NK-92 treated with Interleukin-12 subunit alpha and Interleukin-12 subunit beta, amount 100 ng/mL, for 24 hours (cell line): Measurements from ENCODE around the gene HBB.
"Not testable (repeated sequence)": the region's sequence is repeated elsewhere in the genome, so short reads cannot be mapped to it uniquely, and the experiment has no call there.

Source experiments
- DNase-seq: peaks from one replicate; lab custom pipeline; 2025; lab: John Stamatoyannopoulos, UW

The HBB gene

GRCh38 chr11:5226732-5227310 lies at the start of gene HBB:
TSS of gene HBB (minus strand) at chr11:5227071. CDS start at chr11:5227021, 50 bp downstream.
- no peak for DNase-seq

GRCh38 chr11:5275369-5276110 lies 48.7 kb upstream of the HBB start:
- no peak for DNase-seq

- DNase-seq, result no peak
Measured at GRCh38 chr11:5274395-5274794, 47.5 kb upstream of the HBB start.

GRCh38 chr11:5272395-5273017 lies 45.6 kb upstream of the HBB start:
- no peak for DNase-seq

GRCh38 chr11:5269715-5270147 lies 42.9 kb upstream of the HBB start, which contains the start of gene HBE1:
TSS of gene HBE1 (minus strand) at chr11:5269945. CDS start at chr11:5269890, 55 bp downstream.
- DNase-seq, result no peak

DNA sequence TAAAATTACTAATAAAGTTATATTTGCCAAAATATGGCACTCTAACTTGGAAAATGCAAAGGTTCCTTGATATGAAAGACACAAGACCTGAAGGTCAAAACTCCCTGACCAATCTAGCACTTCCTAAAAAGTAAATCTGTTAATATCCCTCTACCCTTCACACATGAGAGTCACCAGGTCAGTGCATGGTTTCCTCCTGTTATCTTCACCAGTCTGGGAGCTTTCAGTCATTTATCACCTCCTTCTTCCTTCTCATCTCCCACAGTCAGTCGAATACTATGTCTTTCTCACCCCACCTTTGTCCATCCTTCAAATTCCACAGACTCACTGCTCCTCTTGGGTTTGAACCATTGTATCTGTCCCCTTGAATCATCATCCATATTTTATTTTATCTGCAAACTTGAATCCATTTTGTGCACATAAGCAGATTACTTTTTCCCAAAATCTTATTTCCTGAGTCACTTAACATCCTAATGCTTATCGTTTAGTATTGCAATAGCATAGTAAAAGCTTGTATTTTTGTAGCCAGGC lies 40.2 kb upstream of the HBB start:
- no peak for DNase-seq

DNA sequence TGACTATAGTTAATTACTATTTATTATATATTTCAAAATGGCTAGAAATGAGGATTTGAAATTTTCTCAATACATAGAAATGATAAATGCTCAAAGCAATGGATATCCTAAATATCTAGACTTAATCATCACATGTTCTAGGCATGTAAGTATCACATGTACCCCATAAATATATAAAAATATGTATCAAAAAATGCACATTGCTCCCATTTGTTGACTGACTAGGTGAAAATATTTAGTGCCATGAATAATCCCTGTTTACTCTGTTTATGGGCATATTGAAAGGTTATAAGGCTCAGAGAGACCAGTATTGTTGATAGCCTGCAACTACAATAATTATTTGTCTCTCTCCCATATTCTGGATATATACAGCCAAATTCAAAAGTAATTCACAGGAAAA lies 39.7 kb upstream of the HBB start:
- no peak for DNase-seq

DNA sequence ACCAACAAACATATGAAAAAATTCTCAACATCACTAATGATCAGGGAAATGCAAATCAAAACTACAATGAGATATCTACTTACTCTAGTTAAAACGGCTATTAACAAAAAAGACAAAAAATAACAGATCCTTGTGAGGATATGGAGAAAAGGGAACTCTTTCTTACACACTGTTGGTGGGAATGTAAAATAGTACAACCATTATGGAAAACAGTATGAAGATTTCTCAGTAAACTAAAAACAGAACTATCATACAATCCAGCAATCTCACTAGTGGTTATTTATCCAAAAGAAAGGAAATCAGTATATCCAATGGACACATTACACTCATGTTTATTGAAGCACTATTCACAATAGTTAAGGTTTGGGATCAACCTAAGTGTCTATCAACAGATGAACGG lies 39.0 kb upstream of the HBB start:
- DNase-seq, result no peak

- DNase-seq, result no peak
Measured at GRCh38 chr11:5258543-5259262, 31.8 kb upstream of the HBB start.

GRCh38 chr11:5257296-5257695 lies 30.4 kb upstream of the HBB start:
- DNase-seq, result no peak

DNA sequence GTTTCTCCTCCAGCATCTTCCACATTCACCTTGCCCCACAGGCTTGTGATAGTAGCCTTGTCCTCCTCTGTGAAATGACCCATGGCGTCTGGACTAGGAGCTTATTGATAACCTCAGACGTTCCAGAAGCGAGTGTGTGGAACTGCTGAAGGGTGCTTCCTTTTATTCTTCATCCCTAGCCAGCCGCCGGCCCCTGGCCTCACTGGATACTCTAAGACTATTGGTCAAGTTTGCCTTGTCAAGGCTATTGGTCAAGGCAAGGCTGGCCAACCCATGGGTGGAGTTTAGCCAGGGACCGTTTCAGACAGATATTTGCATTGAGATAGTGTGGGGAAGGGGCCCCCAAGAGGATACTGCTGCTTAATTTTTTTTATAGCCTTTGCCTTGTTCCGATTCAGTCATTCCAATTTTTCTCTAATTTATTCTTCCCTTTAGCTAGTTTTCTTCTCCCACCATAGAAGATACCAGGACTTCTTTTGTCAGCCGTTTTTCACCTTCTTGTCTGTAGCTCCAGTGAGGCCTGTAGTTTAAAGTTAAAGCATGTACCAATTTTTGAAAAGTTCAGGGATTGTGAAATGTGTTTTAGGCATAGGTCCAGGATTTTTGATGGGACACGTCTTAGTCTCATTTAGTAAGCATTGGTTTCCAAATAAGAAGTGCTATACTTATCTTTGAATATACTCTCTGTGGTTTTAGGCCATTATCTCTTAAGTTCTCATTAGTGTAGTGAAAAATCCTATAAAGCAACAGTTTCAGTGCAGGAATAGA lies 28.0 kb upstream of the HBB start, which contains the start of gene HBG2:
TSS of gene HBG2 (minus strand) at position 136 of the 768 bp plus-strand sequence. CDS start at position 83, 53 bp downstream.
- DNase-seq, result not testable (repeated sequence)

DNA sequence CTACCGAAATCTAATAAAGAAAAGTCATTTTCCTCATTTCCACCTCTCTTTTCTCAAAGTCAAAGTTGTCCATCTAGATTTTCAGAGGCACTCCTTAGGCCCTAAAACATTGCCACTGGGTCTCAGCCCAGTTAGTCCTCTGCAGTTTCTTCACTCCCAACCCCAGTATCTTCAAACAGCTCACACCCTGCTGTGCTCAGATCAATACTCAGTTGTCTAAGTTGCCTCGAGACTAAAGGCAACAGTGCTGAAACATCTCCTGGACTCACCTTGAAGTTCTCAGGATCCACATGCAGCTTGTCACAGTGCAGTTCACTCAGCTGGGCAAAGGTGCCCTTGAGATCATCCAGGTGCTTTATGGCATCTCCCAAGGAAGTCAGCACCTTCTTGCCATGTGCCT lies 27.2 kb upstream of the HBB start:
- not testable (repeated sequence) for DNase-seq

DNA sequence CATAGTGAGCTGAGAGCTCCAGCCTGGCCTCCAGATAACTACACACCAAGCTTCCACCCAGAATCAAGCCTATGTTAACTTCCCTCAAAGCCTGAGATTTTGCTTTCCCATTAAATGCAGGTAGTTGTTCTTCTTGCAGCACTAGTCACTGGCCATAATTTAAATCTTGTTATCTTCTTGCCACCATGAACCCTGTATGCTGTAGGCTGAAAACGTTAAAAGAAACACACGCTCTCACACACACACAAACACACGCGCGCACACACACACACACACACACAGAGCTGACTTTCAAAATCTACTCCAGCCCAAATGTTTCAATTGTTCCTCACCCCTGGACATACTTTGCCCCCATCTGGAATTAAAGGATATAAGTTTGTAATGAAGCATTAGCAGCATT lies 26.6 kb upstream of the HBB start:
- DNase-seq, result not testable (repeated sequence)

- DNase-seq, result no peak
Measured at GRCh38 chr11:5252919-5253265, 26.0 kb upstream of the HBB start.

DNA sequence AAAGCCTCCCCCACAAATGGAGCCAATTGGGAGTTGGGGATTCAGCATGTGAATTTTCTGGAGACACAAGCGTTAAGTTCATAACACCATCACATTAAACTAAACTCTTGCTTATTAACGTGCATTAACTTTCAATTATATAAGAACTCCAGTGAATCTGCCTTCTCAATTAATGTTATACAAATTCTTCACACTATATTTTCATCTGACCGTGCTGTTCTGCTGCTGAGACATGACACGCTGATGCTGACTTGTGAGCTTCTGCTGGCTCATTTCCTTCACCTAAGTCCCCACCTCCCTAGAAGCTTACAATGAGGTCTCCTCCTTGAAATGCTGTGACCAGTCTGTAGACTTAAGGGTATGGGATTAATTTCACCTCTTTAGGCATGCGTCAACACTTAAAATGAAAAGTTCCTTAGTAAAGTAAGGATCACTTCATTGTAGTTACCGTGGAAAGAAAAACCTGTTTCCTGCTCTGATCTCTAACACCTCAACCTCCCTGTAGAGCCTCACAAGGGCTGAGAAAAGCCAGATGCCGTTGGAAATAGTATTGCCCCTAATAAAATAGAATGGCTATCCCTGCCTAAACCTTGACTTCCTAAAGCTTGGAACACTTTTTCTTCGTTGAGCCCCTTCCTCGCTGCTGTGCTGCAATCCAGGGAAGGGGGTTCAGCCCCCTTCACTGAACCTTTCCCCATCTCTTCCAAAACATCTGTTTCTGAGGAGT lies 25.5 kb upstream of the HBB start:
- DNase-seq, result no peak

GRCh38 chr11:5251746-5252145 lies 24.9 kb upstream of the HBB start:
- DNase-seq, result no peak

DNA sequence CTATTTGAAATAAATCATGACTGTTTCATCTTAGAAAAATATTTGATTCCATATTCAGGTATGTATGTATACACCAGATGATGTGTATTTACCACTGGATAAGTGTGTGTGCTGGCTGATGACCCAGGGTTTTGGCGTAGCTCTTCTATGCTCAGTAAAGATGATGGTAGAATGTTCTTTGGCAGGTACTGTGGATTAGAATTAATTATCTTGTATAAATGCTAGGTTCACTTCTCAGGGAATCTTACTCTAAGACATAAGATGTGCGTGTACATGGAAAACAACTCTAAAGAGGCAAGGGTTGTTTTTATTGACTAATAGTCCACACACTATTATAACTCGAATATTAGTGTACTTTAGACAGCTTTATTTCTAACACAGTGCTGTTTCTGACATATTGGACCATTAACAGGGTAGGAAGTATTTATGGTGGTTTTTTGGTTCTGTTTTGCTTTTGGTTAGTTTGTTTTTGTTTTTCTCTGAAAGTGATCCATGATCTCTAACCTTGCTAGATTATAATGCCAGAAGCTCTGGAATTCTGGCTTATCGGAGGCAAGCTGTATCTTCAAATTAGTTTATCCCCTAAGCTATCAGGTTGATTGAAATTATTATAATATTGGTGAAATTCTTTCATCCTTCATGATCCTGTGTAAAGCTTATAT lies 23.8 kb upstream of the HBB start:
- DNase-seq, result no peak

- not testable (repeated sequence) for DNase-seq
Measured at GRCh38 chr11:5249807-5250396, 23.0 kb upstream of the HBB start, which contains the start of gene HBG1. TSS of gene HBG1 (minus strand) at chr11:5249857. CDS start at chr11:5249804, 53 bp downstream.

DNA sequence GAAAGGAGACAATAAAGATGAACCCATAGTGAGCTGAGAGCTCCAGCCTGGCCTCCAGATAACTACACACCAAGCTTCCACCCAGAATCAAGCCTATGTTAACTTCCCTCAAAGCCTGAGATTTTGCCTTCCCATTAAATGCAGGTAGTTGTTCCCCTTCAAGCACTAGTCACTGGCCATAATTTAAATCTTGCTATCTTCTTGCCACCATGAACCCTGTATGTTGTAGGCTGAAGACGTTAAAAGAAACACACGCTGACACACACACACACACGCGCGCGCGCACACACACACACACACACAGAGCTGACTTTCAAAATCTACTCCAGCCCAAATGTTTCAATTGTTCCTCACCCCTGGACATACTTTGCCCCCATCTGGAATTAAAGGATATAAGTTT lies 21.6 kb upstream of the HBB start:
- DNase-seq, result not testable (repeated sequence)
